Measurements from ENCODE around the gene SP9. TPM values are rescaled to one million over a fixed set of nuclear protein-coding genes. Genes with fewer than 3 reads are reported as not detected.

Gene SP9
- total RNA-seq, 2 donors from 2014 or later = not detected

DNA sequence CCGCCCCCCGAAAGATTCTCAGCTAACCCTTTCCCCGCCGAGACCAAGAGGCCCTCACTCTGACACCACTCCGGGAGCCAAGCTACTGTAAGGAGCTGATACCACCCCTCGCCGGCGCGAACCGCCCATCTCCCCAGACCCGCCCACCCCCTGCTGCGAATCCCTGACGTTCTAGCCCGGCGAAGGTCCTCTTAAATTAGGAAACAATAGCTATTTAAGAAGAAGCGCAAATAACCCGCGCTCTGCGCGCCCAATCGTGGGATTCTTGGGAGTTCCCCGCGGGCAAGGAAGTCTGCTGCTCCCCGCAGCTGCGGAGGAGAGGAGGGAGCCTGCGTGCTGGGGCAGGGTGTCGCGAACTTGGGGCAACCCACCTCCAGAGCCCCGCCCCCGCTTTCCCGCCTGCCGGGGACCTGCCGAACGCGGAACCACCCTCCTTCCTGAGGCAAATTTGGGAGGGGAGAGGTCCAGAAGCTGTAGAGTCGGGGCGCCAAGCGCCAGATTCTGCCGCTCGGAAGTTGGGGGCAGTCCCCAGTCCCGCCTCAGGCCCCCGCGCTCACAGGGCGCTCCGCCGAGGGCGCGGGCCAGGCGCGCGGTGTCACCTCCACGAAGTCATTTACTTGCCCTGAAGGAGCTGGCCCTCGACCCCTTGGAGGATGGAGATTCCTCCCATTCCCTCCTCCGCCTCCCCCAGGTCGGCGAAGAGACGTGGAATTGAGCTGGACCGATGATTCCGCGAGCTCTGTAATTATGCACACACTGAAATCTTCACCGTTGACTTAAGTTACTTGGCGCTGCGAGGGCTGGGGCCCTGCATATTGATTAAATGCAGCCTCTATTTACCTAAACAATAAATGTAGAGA, 8.4 kb upstream of the SP9 start:
- peak overlapping the region; percentile 81 for H3K4me3 ChIP-seq (ENCODE audit: low read length)
- peaks cover 31% of the 10 kb centered on the region for H3K4me1 Mint-ChIP-seq
- H3K27ac Mint-ChIP-seq = no peak overlapping the region
- H3K36me3 ChIP-seq (ENCODE audit: control insufficient read depth, insufficient read depth, low read length) = no peaks in the 10 kb centered on the region
- no peak overlapping the region for H3K27ac ChIP-seq (ENCODE audit: low read depth, low read length)
- no peaks in the 10 kb centered on the region for H3K9me3 ChIP-seq (ENCODE audit: control insufficient read depth, low read length)
- peak overlapping the region; percentile 59 for H3K9ac ChIP-seq (ENCODE audit: extremely low read depth, low read length, poor library complexity, severe bottlenecking)
- H3K27me3 Mint-ChIP-seq (ENCODE audit: insufficient read depth) = peaks cover 84% of the 10 kb centered on the region
- TF ChIP-seq, protein P1, sequence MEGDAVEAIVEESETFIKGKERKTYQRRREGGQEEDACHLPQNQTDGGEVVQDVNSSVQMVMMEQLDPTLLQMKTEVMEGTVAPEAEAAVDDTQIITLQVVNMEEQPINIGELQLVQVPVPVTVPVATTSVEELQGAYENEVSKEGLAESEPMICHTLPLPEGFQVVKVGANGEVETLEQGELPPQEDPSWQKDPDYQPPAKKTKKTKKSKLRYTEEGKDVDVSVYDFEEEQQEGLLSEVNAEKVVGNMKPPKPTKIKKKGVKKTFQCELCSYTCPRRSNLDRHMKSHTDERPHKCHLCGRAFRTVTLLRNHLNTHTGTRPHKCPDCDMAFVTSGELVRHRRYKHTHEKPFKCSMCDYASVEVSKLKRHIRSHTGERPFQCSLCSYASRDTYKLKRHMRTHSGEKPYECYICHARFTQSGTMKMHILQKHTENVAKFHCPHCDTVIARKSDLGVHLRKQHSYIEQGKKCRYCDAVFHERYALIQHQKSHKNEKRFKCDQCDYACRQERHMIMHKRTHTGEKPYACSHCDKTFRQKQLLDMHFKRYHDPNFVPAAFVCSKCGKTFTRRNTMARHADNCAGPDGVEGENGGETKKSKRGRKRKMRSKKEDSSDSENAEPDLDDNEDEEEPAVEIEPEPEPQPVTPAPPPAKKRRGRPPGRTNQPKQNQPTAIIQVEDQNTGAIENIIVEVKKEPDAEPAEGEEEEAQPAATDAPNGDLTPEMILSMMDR (conservative IDR thresholded peaks at IDR 0.05) = no peak
- no peaks in the 10 kb centered on the region for H3K36me3 Mint-ChIP-seq (ENCODE audit: low read depth)
- H3K4me3 Mint-ChIP-seq = peak overlapping the region; percentile 68
- peaks cover 60% of the 10 kb centered on the region for H3K27me3 ChIP-seq (ENCODE audit: control insufficient read depth, insufficient read depth, low read length, poor library complexity, severe bottlenecking)
- H3K9me3 Mint-ChIP-seq = no peaks in the 10 kb centered on the region
- H3K4me1 ChIP-seq (ENCODE audit: control insufficient read depth, insufficient read depth, low read length) = peaks cover 3% of the 10 kb centered on the region
- peak; percentile 85 for DNase-seq
- 0 to 1% methylated on average over 31 to 63 of the region's 63 CpGs for WGBS, 2 experiments (ENCODE audit: insufficient coverage in 1 of 2, insufficient read length in 1 of 2)

- Histone ChIP-seq H3K36me3 (ENCODE audit: control insufficient read depth, insufficient read depth, low read length) (no peaks in the 10 kb centered on the region), H3K4me3 (ENCODE audit: low read length) (peak overlapping the region; percentile 81), H3K9ac (ENCODE audit: extremely low read depth, low read length, poor library complexity, severe bottlenecking) (no peak overlapping the region), H3K9me3 (ENCODE audit: control insufficient read depth, low read length) (no peaks in the 10 kb centered on the region), H3K27ac (ENCODE audit: low read depth, low read length) (no peak overlapping the region), H3K4me1 (ENCODE audit: control insufficient read depth, insufficient read depth, low read length) (peaks cover 3% of the 10 kb centered on the region), H3K27me3 (ENCODE audit: control insufficient read depth, insufficient read depth, low read length, poor library complexity, severe bottlenecking) (peaks cover 69% of the 10 kb centered on the region)
- TF ChIP-seq, protein P1 (conservative IDR thresholded peaks at IDR 0.05) = no peak
- H3K4me1 Mint-ChIP-seq = peaks cover 38% of the 10 kb centered on the region
- H3K27me3 Mint-ChIP-seq (ENCODE audit: insufficient read depth) = peaks cover 92% of the 10 kb centered on the region
- no peaks in the 10 kb centered on the region for H3K9me3 Mint-ChIP-seq
- H3K36me3 Mint-ChIP-seq (ENCODE audit: low read depth) = no peaks in the 10 kb centered on the region
- DNase-seq = peak; percentile 76
- peak overlapping the region; percentile 68 for H3K4me3 Mint-ChIP-seq
- WGBS, 2 experiments (ENCODE audit: insufficient coverage in 1 of 2, insufficient read length in 1 of 2) = 4 to 12% methylated on average over 16 to 41 of the region's 41 CpGs
- H3K27ac Mint-ChIP-seq = no peak overlapping the region
These were observed 7.5 kb upstream of the SP9 start for GRCh38 chr2:174327021-174327840.

- Mint-ChIP-seq H3K27ac (no peak overlapping the region), H3K36me3 (ENCODE audit: low read depth) (no peaks in the 10 kb centered on the region), H3K4me3 (peak overlapping the region; percentile 68), H3K4me1 (peaks cover 43% of the 10 kb centered on the region), H3K27me3 (ENCODE audit: insufficient read depth) (peaks cover 92% of the 10 kb centered on the region), H3K9me3 (no peaks in the 10 kb centered on the region)
- Histone ChIP-seq H3K4me3 (ENCODE audit: low read length) (peak overlapping the region; percentile 47), H3K9ac (ENCODE audit: extremely low read depth, low read length, poor library complexity, severe bottlenecking) (no peak overlapping the region), H3K9me3 (ENCODE audit: control insufficient read depth, low read length) (no peaks in the 10 kb centered on the region), H3K27me3 (ENCODE audit: control insufficient read depth, insufficient read depth, low read length, poor library complexity, severe bottlenecking) (peaks cover 74% of the 10 kb centered on the region), H3K36me3 (ENCODE audit: control insufficient read depth, insufficient read depth, low read length) (no peaks in the 10 kb centered on the region), H3K4me1 (ENCODE audit: control insufficient read depth, insufficient read depth, low read length) (peaks cover 7% of the 10 kb centered on the region), H3K27ac (ENCODE audit: low read depth, low read length) (no peak overlapping the region)
- WGBS, 2 experiments (ENCODE audit: insufficient coverage in 1 of 2, insufficient read length in 1 of 2) = 11% methylated on average over 6 of the region's 6 CpGs; no CpG with 5 or more reads in 1 of the 2 experiments
- no peak for DNase-seq
- TF ChIP-seq, protein P1 (conservative IDR thresholded peaks at IDR 0.05) = no peak
These were observed 7.0 kb upstream of the SP9 start for GRCh38 chr2:174327841-174328113.

All from endodermal cell (in vitro differentiated cells).